ENCODE results near the gene PERM1. TPM values are rescaled to one million over a fixed set of nuclear protein-coding genes. Genes with fewer than 3 reads are reported as not detected.
"Not testable (repeated sequence)": the region's sequence is repeated elsewhere in the genome, so short reads cannot be mapped to it uniquely, and the experiment has no call there.

Gene PERM1
- total RNA-seq, 2 donors from 2014 or later = 78.9 to 85.5 TPM

DNA sequence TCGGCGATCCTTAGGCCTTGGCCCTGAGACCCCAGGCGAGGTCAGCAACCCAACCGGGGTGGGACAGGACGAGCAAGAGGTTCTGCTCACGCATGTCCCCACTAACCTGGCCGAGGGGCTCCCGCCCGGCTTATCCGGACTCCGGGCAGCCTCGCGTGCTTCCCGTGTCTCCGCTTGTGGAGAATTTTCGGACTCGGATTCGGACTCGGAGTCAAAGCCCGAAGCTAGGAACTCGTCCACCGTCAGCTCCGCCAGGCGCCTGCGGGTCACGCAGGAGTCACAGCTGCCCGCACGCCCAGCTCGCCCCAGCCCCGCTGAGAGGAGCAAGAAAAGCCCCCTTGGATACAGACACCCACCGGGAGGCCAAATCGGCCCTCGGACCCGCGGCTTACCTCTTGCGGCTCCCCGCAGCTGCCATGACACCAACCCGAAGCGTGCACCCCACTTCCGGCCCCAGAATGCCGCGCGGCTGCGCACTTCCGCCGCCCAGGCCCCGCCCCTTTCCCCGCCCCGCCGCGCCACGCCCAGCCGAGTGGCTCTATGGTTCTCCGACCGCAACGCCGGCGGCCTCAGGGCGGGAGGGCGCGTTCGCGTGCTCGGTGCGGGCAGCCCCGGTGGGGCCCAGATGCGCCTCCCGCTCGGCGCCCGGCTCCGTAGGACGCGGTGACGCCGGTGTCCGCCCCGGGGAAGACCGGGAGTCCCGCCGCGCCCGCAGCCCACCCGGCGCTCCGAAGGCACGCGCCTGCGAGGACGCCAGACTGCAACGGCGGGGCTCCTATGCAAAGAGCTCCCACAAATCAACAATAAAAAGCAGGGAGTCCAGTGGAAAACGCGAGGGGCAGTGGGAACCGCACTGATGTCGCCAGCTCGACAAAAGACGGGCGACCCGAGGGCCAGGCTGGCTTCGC lies 22.8 kb downstream of the PERM1 start, which contains the start of gene NOC2L:
Gene NOC2L, minus strand, starts transcription at position 434 of the 908 bp plus-strand sequence. Its CDS starts 16 bp downstream, at position 418.
- intact Hi-C loops (cut with DNase I) = no loop called here
- ATAC-seq (peak; percentile 95 to 96), DNase-seq (peak; percentile 94)

DNA sequence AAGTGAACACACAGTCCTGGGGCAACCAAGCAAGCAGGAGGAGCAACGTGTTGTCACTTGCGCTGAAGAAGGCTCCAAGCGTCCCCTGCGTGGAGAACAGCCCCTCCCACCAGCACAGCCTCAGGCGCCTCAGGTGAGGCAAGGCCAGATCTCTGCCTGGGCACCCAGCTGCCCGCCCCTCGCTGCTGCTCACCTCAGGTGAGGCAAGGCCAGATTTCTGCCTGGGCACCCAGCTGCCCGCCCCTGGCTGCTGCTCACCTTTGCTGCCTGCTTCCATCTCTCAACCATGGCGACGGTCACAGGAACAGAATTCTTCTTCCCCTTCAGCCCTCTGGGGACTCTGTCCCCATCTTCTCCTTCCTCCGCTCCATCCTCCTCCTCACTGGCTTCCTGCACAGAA lies 25.3 kb downstream of the PERM1 start:
- intact Hi-C loops (cut with DNase I) = no loop called here
- no peak for ATAC-seq
- no peak for DNase-seq

DNA sequence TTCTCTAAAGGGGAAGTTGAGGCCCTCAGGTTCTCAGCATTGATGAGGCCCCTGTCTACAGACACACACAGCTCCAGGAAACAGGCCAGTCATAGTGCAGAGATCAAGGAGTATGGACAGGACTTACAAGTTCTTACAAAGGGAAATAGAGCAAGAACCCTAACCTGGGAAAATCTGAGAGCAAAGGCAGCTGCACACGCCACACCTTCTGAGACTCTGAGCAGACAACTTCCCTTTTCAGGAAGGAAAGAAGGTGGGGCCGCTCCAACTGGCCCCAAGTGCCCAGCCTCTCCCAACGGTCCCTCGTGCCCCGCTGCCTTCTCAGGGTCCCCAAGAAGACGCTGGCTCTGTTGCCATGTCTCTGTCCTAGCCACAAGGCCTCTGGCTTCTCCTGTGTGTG lies 26.4 kb downstream of the PERM1 start:
- ATAC-seq (no peak), DNase-seq (no peak)
- intact Hi-C loops (cut with DNase I) = no loop called here

DNA sequence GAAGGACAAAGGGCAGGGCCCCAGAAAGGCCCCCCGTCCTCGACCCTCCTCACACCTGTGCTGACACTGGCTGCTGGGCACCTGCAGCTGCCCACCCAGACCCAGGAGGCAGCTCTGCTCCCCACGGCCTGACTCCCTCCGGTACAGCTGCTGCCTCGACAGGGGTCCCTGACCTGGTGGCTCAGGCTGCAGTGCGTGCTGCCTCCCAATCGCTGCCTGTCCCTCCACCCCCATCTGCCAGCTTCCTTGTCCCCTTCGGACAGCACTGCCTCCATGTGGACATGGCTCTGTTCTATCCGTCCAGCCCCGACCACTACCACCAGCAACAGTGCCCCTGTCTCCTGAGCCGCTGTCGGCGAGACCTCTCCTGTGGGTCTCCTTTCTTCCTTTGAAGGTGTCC lies 27.0 kb downstream of the PERM1 start:
- ATAC-seq (no peak), DNase-seq (no peak)
- intact Hi-C loops (cut with DNase I) = no loop called here

DNA sequence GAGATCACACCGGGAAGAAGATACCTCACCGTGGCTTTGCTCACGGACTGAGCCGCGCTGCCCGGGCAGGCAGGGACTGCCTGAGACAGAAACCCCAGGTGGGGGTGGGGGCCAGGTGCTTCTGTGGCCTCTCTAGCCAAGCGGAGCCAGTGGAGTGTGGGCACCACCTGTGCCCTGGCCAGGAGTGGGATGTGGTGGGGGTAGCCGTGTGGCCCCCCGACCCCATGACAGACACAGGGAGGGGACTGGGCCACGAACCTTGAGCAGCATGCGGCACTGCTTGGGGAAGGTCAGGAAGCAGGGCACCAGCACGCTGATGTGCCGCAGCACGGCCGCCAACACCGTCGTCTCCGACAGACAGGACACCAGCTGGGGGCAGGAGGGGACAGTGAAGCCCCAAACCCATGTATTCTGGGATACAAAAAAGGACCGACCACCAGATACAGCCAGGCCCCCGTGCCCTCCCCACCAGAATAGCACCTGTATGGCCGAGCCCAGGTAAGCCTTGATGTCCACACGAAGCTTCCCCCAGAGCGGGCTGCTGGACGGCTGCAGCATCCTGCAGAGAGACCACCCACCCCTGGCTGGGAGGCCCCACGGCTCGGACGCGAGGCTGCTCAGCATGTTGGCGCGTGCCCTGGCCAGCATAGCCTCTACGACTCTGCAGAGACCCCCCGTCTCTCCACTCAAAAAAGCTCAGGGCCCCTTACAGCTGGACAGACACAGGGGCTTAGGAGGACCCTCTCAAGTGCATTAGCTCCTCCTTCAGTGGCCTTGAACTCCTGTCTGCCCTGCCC lies 28.2 kb downstream of the PERM1 start:
- no peak for ATAC-seq
- no peak for DNase-seq

DNA sequence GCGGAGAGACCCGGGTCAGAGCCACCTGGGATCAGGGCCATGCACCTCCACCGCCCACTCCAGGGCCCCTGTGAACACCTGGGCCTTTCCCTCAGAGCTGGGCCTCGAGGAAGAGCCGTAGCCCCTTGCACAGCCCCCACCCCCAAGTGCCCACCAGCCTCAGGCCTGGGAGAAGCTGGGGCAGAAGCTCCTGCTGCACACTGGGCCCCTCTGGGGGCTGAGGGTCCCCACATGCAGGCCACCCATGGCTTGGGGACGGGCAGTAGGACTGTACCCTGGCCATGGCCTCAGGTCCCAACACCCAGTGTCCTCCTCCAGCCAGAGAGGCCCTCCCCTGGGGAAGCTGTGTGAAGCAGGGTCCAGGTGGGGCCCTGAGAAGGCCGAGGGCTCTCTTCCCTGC lies 29.3 kb downstream of the PERM1 start:
- DNase-seq = no peak
- intact Hi-C loops (cut with DNase I) = no loop called here
- ATAC-seq = no peak

More for the DNA sequence above, 28.2 kb downstream of the PERM1 start:
- intact Hi-C loops (cut with DNase I) = no loop called here

DNA sequence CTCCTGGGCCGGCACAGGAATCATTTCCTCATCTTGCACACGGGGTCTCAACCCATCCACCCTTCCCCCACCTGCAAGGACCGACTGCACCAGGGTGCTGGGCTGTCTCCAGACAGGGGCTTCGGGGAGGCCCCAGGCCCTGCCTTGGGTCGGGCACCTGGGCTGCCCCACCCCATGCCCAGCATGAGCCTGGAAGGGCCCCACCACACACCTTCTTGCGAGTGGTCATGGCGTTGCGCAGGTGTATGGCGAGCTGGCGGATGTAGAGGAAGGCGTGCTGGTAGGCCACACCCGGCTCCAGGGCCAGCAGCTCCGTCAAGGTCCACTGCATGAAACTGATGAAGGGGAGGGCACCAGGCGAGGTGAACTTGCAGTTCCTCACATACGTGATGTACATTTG lies 29.7 kb downstream of the PERM1 start:
- intact Hi-C loops (cut with DNase I) = no loop called here
- DNase-seq = no peak
- ATAC-seq = no peak

DNA sequence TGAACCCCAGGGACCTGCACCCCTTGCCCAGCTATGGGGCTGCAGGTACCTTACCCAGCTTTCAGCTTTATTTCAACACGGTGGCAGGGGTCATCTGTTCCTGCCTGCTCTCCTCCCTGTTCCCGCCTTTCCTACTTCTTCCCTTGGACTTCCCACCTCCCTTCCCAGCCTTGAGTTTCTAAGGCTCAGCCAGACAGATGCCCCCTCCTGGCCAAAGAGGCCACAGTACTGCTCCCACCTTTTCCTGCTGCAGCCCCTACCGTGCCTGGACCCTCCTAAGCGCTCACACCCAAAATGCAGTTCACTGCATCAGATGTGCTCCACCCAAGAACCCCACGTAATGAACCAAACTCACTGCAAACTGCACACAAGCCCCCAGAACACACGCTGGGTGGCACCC lies 30.5 kb downstream of the PERM1 start:
- ATAC-seq (no peak), DNase-seq (no peak)
- intact Hi-C loops (cut with DNase I) = no loop called here

DNA sequence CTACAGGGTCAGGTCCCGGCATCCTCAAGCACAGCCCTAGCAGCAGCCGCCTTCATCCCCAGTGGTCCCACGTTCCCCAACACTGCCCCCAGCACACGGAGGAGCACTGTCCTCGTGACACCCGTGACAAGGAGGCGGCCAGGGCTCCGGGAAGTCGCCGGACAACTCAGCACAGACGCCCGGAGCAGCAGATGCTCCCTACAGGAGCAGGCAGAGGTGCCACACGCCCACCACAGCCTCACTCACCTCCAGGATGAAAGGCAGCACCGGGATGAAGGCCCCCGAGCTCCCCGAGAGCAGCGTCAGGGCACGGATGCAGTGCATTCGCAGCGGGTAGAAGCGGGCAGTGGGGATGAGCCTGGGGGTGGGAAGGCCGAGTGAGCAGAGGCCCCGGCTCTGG lies 31.0 kb downstream of the PERM1 start:
- DNase-seq = no peak
- ATAC-seq = no peak
- intact Hi-C loops (cut with DNase I) = no loop called here

DNA sequence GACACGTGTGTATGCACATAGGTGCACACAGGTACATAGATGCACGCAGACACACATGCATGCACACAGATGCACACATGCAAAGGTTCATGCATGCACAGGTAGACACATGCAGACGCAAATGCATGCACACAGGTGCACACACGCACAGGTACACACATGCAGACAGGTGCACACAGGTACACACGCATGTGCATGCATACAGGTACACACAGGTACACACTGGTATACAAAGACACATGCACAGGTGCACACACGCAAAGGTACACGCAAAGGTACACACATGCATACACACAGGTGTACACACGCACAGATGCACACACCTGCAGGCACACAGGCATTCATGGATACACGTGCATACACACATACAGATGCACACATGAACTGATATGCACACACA lies 31.6 kb downstream of the PERM1 start:
- DNase-seq (no peak), ATAC-seq (no peak)
- intact Hi-C loops (cut with DNase I) = no loop called here

DNA sequence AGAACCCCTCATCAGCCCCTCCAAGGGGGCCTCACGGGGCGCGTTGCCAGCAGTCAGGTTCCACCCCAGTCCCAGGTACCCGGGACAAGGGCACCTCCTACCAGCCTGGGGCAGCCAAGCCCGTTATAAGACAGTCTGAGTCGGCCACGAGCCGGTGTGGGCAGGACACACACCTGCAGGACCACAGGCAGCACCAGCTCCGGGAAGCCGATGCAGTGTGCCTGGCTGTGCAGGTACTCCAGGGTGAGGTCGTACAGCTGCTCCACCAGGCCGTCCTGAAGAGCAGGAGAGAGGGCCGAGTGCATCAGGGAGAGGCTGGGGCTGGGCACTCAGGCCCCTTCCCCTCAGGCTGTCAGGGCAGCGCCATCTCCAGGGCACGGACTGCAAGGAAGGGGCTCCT lies 33.9 kb downstream of the PERM1 start:
- no peak for DNase-seq
- ATAC-seq = no peak
- intact Hi-C loops (cut with DNase I) = no loop called here

DNA sequence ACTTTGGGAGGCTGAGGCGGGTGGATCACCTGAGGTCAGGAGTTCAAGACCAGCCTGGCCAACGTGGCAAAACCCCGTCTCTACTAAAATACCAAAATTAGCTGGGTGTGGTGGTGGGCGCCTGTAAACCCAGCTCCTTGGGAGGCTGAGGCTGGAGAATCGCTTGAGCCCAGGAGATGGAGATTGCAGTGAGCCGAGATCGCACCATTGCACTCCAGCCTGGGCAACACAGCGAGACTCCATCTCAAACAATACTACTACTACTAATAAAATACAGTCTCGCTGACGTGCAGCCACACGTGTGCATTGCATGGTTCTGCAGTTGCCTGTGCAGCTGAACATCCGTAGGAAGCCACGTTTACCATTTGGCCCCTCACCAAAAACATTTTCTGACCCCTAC lies 35.1 kb downstream of the PERM1 start:
- DNase-seq; ATAC-seq; intact Hi-C loops (cut with DNase I): not testable (repeated sequence)

DNA sequence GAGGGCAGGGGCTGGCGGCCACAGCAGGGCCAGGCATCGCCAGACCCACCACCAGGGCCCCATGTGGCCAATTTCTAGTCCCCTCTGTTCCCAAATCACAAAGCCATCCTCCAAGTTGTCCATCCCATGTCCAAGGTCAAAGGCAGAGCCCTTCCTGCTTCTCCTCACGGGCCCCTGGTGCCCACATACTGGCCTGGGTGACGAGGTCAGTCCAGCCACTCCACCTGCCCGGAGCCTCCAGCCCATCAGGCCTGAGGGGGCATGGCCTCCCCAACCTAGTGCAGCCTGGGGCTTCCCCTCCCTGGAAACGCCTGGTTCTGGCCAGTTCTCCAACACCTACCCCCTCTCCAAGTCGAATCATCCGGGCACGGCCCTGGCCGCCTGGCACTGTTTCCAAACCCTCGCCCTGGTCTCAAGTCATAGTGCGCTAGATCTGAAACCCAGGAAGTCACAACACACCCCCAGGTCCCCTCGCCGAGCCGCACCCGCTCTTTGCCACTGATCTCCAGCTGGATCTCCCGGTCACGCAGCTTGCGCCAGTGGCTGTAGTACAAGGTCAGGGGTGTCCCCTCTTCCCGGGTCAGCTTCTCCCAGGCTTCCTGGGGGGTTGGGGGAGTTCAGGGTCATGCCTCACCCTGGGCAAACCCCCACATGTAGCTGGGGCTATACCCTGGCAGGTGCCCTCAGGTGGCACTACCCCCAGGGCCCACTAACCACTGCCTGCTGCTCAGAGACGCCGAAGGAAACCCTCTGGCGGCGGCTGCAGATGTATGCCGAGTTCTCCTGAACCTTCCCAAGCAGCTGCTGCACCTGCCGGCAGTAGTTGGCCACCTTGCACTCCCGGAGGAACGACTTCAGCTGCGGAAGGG lies 36.0 kb downstream of the PERM1 start:
- DNase-seq = no peak
- intact Hi-C loops (cut with DNase I) = no loop called here
- no peak for ATAC-seq

DNA sequence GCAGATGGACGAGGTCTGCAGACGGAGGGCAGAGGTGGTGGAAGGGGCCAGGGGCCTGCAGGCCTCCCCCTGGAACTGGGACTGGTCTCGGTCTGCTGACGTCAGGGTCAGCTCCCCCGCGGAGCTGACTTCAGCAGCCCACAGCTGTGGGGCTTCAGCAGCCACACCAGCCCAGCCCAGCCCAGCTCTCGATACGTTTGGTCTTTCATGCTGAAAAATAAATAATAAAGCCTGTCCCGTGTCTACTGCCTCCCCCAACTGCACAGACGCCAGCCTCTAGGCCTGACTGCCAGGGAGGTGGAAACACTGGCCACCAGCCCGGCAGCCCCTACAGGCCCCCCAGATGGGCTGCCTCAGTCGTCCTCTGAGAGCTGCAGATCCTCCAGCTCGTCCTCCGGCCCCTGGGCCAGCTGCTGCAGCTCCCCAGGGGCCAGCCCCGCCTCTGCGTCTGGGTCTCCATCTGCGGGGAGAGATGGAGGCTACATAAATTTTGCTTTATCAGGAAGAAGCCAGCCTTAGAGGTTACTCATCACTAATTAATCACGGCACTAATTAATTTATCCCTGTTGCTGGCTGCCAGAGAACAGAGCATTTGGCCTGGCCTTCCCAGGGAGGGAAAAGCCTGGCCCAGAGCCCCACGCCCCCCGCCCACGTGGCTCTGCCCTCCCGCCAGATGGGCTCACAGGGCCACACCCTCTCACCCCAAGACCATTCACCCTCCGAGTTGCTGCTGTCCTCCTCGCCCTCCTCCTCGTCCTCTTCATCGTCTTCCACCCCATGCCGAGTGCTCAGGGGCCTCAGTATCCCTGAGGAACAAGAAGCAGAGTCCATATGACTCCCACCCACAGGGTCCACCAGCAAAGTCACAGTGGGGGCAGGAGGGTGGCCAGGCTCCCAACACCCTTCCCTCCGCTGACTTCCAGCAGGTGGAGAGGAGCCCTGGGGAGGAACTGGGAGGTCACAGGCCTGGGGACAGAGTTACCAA lies 37.3 kb downstream of the PERM1 start:
- DNase-seq (peak; percentile 70), ATAC-seq (peak; percentile 19 to 25)
- intact Hi-C loops (cut with DNase I) = no loop called here

DNA sequence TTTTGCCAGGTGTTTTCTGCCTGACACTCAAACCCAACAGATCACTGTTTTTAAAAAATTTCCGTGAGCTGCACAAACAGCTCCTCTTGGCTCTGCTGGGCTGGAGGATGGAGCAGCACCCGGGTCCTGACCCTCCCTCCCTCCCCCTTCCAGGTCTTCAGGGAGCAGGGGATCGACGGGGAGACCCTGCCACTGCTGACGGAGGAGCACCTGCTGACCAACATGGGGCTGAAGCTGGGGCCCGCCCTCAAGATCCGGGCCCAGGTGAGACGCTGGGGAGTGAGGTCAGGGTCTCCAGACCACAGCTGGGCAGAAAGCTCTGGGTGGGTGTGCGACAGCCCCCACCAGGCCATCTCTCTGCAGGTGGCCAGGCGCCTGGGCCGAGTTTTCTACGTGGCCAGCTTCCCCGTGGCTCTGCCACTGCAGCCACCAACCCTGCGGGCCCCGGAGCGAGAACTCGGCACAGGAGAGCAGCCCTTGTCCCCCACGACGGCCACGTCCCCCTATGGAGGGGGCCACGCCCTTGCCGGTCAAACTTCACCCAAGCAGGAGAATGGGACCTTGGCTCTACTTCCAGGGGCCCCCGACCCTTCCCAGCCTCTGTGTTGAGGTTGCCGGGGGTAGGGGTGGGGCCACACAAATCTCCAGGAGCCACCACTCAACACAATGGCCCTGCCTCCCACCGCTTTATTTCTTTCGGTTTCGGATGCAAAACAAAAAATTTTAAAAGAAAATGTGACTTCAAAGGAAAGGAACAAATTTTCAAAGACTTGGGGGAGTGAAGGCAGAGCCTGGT lies 38.1 kb downstream of the PERM1 start:
- ATAC-seq = no peak
- intact Hi-C loops (cut with DNase I) = no loop called here
- DNase-seq = no peak

DNA sequence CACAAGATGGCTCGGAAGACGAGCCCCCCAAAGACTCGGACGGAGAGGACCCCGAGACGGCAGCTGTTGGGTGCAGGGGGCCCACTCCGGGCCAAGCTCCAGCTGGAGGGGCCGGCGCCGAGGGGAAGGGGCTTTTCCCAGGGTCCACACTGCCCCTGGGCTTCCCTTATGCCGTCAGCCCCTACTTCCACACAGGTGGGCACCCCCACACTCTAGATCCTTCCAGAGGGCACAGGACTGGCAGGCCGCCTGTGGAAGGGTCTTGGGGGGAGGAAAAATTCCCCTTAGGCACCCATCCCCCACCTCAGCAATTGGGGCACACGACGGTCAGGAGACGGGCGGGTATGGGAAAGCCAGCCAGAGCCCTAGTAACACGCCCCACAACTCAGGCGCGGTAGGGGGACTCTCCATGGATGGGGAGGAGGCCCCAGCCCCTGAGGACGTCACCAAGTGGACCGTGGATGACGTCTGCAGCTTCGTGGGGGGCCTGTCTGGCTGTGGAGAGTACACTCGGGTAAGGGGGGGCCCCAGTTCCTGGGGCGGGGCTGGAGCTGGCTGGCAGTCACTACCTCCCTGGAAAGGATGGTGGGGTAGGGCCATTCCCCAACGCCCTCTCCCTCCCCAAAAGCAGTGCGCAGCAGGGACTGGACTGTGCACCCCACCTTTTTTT lies 38.9 kb downstream of the PERM1 start:
- intact Hi-C loops (cut with DNase I) = no loop called here
- peak; percentile 3 to 12 for ATAC-seq
- peak; percentile 79 for DNase-seq

DNA sequence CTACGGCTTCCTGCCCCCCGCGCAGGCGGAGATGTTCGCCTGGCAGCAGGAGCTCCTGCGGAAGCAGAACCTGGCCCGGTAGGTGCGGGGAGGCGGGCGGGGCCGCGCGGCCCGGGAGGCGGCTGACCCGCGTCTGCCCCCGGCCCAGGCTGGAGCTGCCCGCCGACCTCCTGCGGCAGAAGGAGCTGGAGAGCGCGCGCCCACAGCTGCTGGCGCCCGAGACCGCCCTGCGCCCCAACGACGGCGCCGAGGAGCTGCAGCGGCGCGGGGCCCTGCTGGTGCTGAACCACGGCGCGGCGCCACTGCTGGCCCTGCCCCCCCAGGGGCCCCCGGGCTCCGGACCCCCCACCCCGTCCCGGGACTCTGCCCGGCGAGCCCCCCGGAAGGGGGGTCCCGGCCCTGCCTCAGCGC lies 39.5 kb downstream of the PERM1 start:
- intact Hi-C loops (cut with DNase I) = no loop called here
- DNase-seq = no peak

More for the DNA sequence above, 39.5 kb downstream of the PERM1 start:
- ATAC-seq = no peak

Measured in left cardiac atrium (tissue), 4 donors.